HepG2 (cell line): ENCODE data around the gene WWC1. TPM values are rescaled to one million over a fixed set of nuclear protein-coding genes. Genes with fewer than 3 reads are reported as not detected.
A peak's percentile ranks its signal among the peaks of the same experiment; 100 is the strongest.

Experiments
- ARID2 ChIP-seq: sonication (generic); formaldehyde crosslinking; IDR thresholded peaks from 2 replicates; pipeline ENCODE4 v1.8.1; 2022; ENCODE audit warnings: mild to moderate bottlenecking, missing genetic modification reagents, borderline replicate concordance
- BRF2 ChIP-seq: sonication (generic); formaldehyde crosslinking; IDR thresholded peaks from 2 replicates; pipeline ENCODE4 v1.8.1; 2022; ENCODE audit warnings: mild to moderate bottlenecking, missing genetic modification reagents
- CC2D1A ChIP-seq: sonication (generic); formaldehyde crosslinking; IDR thresholded peaks from 2 replicates; pipeline ENCODE4 v1.8.1; 2023; ENCODE audit warnings: mild to moderate bottlenecking, missing genetic modification reagents
- CHD4 ChIP-seq: fragments of 200-600 bp; sonication (generic); IDR thresholded peaks from 2 replicates; pipeline ENCODE4 v1.7.0; 2017; ENCODE audit warnings: mild to moderate bottlenecking, low read length, borderline replicate concordance
- GFI1 ChIP-seq: sonication (generic); formaldehyde crosslinking; IDR thresholded peaks from 2 replicates; pipeline ENCODE4 v1.5.0; 2020; ENCODE audit warnings: missing genetic modification reagents, mild to moderate bottlenecking, borderline replicate concordance
- HNRNPUL1 ChIP-seq: fragments of 200-400 bp; formaldehyde crosslinking; IDR thresholded peaks from 2 replicates; pipeline ENCODE4 v1.6.1; 2017; ENCODE audit warnings: low read depth, mild to moderate bottlenecking, low read length, moderate library complexity
- KDM5A ChIP-seq: fragments of 200-600 bp; sonication (generic); IDR thresholded peaks from 2 replicates; pipeline ENCODE4 v1.7.0; 2018; ENCODE audit warnings: antibody characterized with exemption, mild to moderate bottlenecking, low read length, borderline replicate concordance
- NAIF1 ChIP-seq: sonication (generic); formaldehyde crosslinking; IDR thresholded peaks from 2 replicates; pipeline ENCODE4 v1.5.0; 2020; ENCODE audit warnings: mild to moderate bottlenecking, missing genetic modification reagents, borderline replicate concordance
- NR2F1 ChIP-seq, 2 experiments: fragments of 450-650 bp in 1 of 2; formaldehyde crosslinking in 1 of 2; IDR thresholded peaks; 2 replicates each; pipeline versions ENCODE4 v1.5.0 to v1.6.1; 2016 to 2020; ENCODE audit warnings: mild to moderate bottlenecking in 1 of 2, missing compliant biosample characterization in 1 of 2, missing genetic modification reagents in 1 of 2, moderate library complexity in 1 of 2
- RORA ChIP-seq: sonication (generic); formaldehyde crosslinking; IDR thresholded peaks from 2 replicates; pipeline ENCODE4 v1.5.0; 2020; ENCODE audit warnings: mild to moderate bottlenecking, missing genetic modification reagents, moderate library complexity
- SRY ChIP-seq: sonication (generic); formaldehyde crosslinking; IDR thresholded peaks from 2 replicates; pipeline ENCODE4 v1.8.0; 2022; ENCODE audit warnings: mild to moderate bottlenecking, missing genetic modification reagents
- ZBTB21 ChIP-seq: sonication (generic); formaldehyde crosslinking; IDR thresholded peaks from 2 replicates; pipeline ENCODE4 v1.4.0; 2020; ENCODE audit warnings: missing genetic modification reagents
- ZFP1 ChIP-seq: IDR thresholded peaks from 2 replicates; pipeline ENCODE4 v1.6.1; 2016
- ZNF143 ChIP-seq: sonication (generic); formaldehyde crosslinking; IDR thresholded peaks from 2 replicates; pipeline ENCODE4 v1.4.0; 2020; ENCODE audit warnings: missing genetic modification reagents
- ZNF230 ChIP-seq: sonication (generic); formaldehyde crosslinking; IDR thresholded peaks from 2 replicates; pipeline ENCODE4 v1.4.0; 2020; ENCODE audit warnings: mild to moderate bottlenecking, missing genetic modification reagents
- ZNF264 ChIP-seq: sonication (generic); formaldehyde crosslinking; IDR thresholded peaks from 2 replicates; pipeline ENCODE4 v1.4.0; 2020; ENCODE audit warnings: missing genetic modification reagents
- ZNF33B ChIP-seq: sonication (generic); formaldehyde crosslinking; IDR thresholded peaks from 2 replicates; pipeline ENCODE4 v1.5.1; 2020; ENCODE audit warnings: mild to moderate bottlenecking, missing genetic modification reagents
- ZNF557 ChIP-seq: sonication (generic); formaldehyde crosslinking; IDR thresholded peaks from 2 replicates; pipeline ENCODE4 v1.4.0; 2020; ENCODE audit warnings: missing genetic modification reagents
- polyA plus RNA-seq, 8 experiments: library from polyadenylated mRNA; depleted of rRNA in 3 of 8; stranded (reverse) in 7 of 8; unstranded in 1 of 8; fragments of >200 nt; fragmentation: Illumina TruSeq in 4 of 8; extraction: Trizol in 4 of 8; gene quantifications; 2 replicates each; pipeline versions ENCODE4 v1.2.1 to v1.2.3, GENCODE V29; 2011 to 2016; ENCODE audit warnings: low read depth in 4 of 8, missing spikeins in 1 of 8, mixed read lengths in 1 of 8; ENCODE audit not compliant: insufficient read depth in 1 of 8
- total RNA-seq, 5 experiments: library from RNA; depleted of rRNA; stranded (reverse); fragments of >200 nt; fragmentation: Illumina TruSeq; extraction: Trizol; gene quantifications; 2 replicates each; pipeline ENCODE4 v1.2.3, GENCODE V29; 2016; ENCODE audit warnings: low read depth in 1 of 5
- TF ChIP-seq, protein P1 (sequence below): sonication (generic); formaldehyde crosslinking; IDR thresholded peaks from 2 replicates; pipeline ENCODE4 v1.8.0; 2022; ENCODE audit warnings: mild to moderate bottlenecking, missing genetic modification reagents; ENCODE audit not compliant: insufficient replicate concordance
- TF ChIP-seq, protein P2 (sequence below): sonication (generic); formaldehyde crosslinking; IDR thresholded peaks from 2 replicates; pipeline ENCODE4 v1.4.0; 2020; ENCODE audit warnings: missing genetic modification reagents, borderline replicate concordance
- TF ChIP-seq, protein P3 (sequence below): sonication (generic); formaldehyde crosslinking; IDR thresholded peaks from 2 replicates; pipeline ENCODE4 v1.5.0; 2020; ENCODE audit warnings: mild to moderate bottlenecking, missing genetic modification reagents, borderline replicate concordance

WWC1 gene
- total and polyA plus RNA-seq, 2 of the 13 experiments (the other 11 are each of a cell fraction or from before 2014, with no cell fraction given): 8.3 to 17.9 TPM

DNA sequence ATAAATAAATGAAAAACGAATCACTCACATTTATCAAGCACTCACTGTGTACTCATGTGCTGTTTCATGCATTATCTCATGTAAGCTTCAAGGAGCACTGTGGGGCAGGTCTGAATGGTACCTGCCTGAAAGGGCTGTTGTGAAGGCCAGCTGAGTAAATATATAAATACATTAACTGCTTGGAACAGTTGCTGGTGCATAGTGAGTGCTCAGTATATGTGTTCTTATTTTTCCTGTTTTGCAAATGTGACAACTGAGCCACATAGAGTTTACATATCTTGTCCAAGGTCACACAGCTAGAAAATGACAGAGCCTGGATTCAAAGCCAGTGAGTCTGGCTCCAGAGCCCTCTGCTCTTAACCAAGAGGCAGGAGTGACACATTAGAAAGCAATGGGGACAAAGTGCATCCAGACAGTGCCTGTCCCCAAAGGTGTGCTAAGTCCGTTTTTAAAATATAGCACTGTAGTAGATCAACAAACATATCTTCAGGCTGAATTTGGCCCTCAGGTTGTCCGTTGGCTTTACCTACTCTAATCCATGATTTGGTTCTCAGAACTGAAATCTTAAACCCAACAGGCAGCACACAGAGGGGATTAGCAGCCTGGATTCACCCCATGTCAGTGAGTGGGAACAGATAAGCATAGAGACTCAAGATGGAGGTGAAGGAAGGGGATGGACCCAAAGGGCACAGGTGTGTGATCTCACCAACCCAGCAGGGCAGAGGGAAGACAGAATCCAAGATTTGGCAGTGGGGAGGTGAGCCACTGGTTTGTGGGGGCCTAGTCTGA is 70.8 kb downstream of the WWC1 start (continued):
- TF ChIP-seq RORA: no peak
- no peak for TF ChIP-seq ZNF143 (CRISPR knock-in tag)
- TF ChIP-seq ZNF33B: no peak
- TF ChIP-seq HNRNPUL1: no peak
- TF ChIP-seq BRF2: no peak
- peak; percentile 65; the same call in 1 of the 2 replicates for TF ChIP-seq CC2D1A (CRISPR knock-in tag)
- TF ChIP-seq ZNF264 (CRISPR knock-in tag): peak; percentile 33; the same call in 1 of the 2 replicates
- 0 out of 2 replicates have a peak, but pooled peaks have one; percentile 22 for TF ChIP-seq ZNF557 (CRISPR knock-in tag)
- TF ChIP-seq ZBTB21: no peak
- TF ChIP-seq NAIF1 (CRISPR knock-in tag): no peak
- TF ChIP-seq, protein P1, sequence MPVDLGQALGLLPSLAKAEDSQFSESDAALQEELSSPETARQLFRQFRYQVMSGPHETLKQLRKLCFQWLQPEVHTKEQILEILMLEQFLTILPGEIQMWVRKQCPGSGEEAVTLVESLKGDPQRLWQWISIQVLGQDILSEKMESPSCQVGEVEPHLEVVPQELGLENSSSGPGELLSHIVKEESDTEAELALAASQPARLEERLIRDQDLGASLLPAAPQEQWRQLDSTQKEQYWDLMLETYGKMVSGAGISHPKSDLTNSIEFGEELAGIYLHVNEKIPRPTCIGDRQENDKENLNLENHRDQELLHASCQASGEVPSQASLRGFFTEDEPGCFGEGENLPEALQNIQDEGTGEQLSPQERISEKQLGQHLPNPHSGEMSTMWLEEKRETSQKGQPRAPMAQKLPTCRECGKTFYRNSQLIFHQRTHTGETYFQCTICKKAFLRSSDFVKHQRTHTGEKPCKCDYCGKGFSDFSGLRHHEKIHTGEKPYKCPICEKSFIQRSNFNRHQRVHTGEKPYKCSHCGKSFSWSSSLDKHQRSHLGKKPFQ (CRISPR knock-in tag): no peak
- TF ChIP-seq CHD4: no peak; the same call in 1 of the 2 replicates
- no peak for TF ChIP-seq ZNF230
- TF ChIP-seq, protein P2, sequence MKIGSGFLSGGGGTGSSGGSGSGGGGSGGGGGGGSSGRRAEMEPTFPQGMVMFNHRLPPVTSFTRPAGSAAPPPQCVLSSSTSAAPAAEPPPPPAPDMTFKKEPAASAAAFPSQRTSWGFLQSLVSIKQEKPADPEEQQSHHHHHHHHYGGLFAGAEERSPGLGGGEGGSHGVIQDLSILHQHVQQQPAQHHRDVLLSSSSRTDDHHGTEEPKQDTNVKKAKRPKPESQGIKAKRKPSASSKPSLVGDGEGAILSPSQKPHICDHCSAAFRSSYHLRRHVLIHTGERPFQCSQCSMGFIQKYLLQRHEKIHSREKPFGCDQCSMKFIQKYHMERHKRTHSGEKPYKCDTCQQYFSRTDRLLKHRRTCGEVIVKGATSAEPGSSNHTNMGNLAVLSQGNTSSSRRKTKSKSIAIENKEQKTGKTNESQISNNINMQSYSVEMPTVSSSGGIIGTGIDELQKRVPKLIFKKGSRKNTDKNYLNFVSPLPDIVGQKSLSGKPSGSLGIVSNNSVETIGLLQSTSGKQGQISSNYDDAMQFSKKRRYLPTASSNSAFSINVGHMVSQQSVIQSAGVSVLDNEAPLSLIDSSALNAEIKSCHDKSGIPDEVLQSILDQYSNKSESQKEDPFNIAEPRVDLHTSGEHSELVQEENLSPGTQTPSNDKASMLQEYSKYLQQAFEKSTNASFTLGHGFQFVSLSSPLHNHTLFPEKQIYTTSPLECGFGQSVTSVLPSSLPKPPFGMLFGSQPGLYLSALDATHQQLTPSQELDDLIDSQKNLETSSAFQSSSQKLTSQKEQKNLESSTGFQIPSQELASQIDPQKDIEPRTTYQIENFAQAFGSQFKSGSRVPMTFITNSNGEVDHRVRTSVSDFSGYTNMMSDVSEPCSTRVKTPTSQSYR (CRISPR knock-in tag): no peak
- TF ChIP-seq ZFP1 (CRISPR knock-in tag): peak; percentile 80; the same call in 1 of the 2 replicates
- peak in 1 of 2 experiments; percentile 26; a peak in 1 of 4 replicates for TF ChIP-seq NR2F1 (CRISPR knock-in tag; IDR thresholded peaks at IDR 0.05)
- TF ChIP-seq, protein P3, sequence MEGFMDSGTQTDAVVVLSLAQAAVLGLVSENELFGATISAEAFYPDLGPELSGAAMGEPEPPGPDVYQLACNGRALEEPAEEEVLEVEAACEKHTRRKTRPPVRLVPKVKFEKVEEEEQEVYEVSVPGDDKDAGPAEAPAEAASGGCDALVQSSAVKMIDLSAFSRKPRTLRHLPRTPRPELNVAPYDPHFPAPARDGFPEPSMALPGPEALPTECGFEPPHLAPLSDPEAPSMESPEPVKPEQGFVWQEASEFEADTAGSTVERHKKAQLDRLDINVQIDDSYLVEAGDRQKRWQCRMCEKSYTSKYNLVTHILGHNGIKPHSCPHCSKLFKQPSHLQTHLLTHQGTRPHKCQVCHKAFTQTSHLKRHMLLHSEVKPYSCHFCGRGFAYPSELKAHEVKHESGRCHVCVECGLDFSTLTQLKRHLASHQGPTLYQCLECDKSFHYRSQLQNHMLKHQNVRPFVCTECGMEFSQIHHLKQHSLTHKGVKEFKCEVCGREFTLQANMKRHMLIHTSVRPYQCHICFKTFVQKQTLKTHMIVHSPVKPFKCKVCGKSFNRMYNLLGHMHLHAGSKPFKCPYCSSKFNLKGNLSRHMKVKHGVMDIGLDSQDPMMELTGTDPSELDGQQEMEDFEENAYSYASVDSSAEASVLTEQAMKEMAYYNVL (CRISPR knock-in tag): peak; percentile 26; the same call in 1 of the 2 replicates
- TF ChIP-seq ARID2 (CRISPR knock-in tag): 0 out of 2 replicates have a peak, but pooled peaks have one; percentile 39
- no peak for TF ChIP-seq KDM5A
- TF ChIP-seq GFI1: peak; percentile 22; the same call in 1 of the 2 replicates
- TF ChIP-seq SRY (CRISPR knock-in tag): no peak
